ENCODE measurements around the gene UBE2D2. TPM values are rescaled to one million over a fixed set of nuclear protein-coding genes. Genes with fewer than 3 reads are reported as not detected.
A peak's percentile ranks its signal among the peaks of the same experiment; 100 is the strongest.

The UBE2D2 gene
- total RNA-seq, 2 donors from 2014 or later = 176 to 190 TPM

DNA sequence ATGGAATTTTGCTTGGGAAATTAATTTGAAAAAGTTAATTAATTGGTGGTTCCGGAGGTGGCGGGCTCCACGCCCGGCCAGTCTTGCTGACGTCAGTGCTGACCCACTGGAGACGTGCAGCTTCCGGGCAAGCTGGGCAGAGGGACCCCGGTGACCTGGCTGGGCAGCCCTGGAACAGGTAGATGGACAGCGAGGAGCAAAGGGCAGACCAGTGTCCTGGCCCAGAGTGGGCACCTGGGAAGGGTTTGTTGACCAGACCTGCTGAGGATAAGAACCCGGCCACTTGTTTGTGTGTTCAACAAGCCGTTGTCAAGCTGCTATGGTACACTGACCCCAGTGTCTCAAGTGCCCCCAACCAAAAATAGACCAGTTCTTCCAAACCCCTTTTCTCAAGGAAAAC lies 104.5 kb downstream of the UBE2D2 start:
- ATAC-seq = no peak
- Mint-ChIP-seq H3K27ac (peak overlapping the region in 1 of 2 donors; percentile 92), H3K9me3 (no peaks in the 10 kb centered on the region), H3K4me1 (ENCODE audit: low read depth in 2 of 2) (peaks cover 46 to 66% of the 10 kb centered on the region in 2 donors), H3K4me3 (no peak overlapping the region), H3K27me3 (no peaks in the 10 kb centered on the region), H3K36me3 (no peaks in the 10 kb centered on the region)
- no peak for DNase-seq (ENCODE audit: low spot score)

DNA sequence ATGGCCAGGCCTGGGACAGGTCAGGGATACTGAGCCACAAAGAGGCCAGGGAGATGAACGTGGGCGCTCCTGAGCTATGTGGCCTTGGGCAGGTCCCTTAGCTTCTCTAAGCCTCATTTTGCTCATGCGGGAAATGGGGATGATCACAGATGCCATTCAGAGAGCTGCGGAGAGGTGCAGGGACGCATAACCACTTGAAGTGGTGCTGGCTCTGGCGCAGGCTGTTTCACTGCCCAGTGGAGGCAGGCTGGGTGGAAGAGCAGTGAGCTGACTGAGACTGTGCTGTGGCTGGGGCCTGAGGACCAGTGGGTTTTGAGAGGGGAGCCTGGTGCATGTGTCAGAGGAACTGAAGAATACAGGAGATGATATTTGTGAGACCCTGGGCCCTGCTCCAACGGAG lies 105.4 kb downstream of the UBE2D2 start:
- DNase-seq (ENCODE audit: low spot score) = no peak

GRCh38 chr5:139667001-139667729 lies 106.0 kb downstream of the UBE2D2 start:
- Mint-ChIP-seq H3K4me1 (ENCODE audit: low read depth in 2 of 2) (peaks cover 46 to 63% of the 10 kb centered on the region in 2 donors), H3K4me3 (peak overlapping the region; percentile 76), H3K27me3 (no peaks in the 10 kb centered on the region), H3K36me3 (no peaks in the 10 kb centered on the region), H3K9me3 (no peaks in the 10 kb centered on the region), H3K27ac (peak overlapping the region; percentile 95 to 96)
- DNase-seq (ENCODE audit: low spot score) (no peak), ATAC-seq (peak; percentile 12 to 35)

More for the DNA sequence above, 105.4 kb downstream of the UBE2D2 start:
- Mint-ChIP-seq H3K9me3 (no peaks in the 10 kb centered on the region), H3K27ac (peak overlapping the region; percentile 95 to 96), H3K36me3 (no peaks in the 10 kb centered on the region), H3K4me3 (peak overlapping the region; percentile 76), H3K27me3 (no peaks in the 10 kb centered on the region), H3K4me1 (ENCODE audit: low read depth in 2 of 2) (peaks cover 45 to 64% of the 10 kb centered on the region in 2 donors)
- no peak for ATAC-seq

DNA sequence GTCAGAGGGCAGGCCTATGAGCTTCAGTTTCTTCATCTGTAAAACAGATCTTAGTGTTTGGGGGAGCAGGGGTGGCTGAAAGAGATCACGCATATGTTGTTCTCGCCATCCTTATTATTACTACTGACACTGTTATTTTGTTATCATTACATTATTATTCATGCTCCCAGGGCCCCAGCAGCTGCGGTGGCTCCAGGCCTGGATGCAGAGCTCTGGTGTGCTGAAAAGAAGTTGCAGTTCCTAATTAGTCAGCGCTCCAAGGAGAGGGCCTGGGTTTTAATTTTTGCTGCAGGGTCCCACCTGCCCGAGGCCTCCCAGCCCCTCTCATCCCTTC lies 106.6 kb downstream of the UBE2D2 start:
- ATAC-seq (no peak), DNase-seq (ENCODE audit: low spot score) (no peak)
- Mint-ChIP-seq H3K27me3 (no peaks in the 10 kb centered on the region), H3K36me3 (no peaks in the 10 kb centered on the region), H3K4me1 (ENCODE audit: low read depth in 2 of 2) (peaks cover 51 to 66% of the 10 kb centered on the region in 2 donors), H3K4me3 (peak overlapping the region; percentile 76), H3K27ac (peak overlapping the region; percentile 95 to 96), H3K9me3 (no peaks in the 10 kb centered on the region)

- H3K9me3 Mint-ChIP-seq = no peaks in the 10 kb centered on the region
- peak overlapping the region; percentile 91 for H3K4me3 Mint-ChIP-seq
- H3K4me1 Mint-ChIP-seq (ENCODE audit: low read depth in 2 of 2) = peaks cover 55 to 65% of the 10 kb centered on the region in 2 donors
- no peaks in the 10 kb centered on the region for H3K36me3 Mint-ChIP-seq
- H3K27ac Mint-ChIP-seq = peak overlapping the region; percentile 95 to 96
- peak; percentile 32 to 66 for ATAC-seq
- H3K27me3 Mint-ChIP-seq = no peaks in the 10 kb centered on the region
- DNase-seq (ENCODE audit: low spot score) = peak; percentile 82
These were observed 107.1 kb downstream of the UBE2D2 start for GRCh38 chr5:139668064-139668880.

DNA sequence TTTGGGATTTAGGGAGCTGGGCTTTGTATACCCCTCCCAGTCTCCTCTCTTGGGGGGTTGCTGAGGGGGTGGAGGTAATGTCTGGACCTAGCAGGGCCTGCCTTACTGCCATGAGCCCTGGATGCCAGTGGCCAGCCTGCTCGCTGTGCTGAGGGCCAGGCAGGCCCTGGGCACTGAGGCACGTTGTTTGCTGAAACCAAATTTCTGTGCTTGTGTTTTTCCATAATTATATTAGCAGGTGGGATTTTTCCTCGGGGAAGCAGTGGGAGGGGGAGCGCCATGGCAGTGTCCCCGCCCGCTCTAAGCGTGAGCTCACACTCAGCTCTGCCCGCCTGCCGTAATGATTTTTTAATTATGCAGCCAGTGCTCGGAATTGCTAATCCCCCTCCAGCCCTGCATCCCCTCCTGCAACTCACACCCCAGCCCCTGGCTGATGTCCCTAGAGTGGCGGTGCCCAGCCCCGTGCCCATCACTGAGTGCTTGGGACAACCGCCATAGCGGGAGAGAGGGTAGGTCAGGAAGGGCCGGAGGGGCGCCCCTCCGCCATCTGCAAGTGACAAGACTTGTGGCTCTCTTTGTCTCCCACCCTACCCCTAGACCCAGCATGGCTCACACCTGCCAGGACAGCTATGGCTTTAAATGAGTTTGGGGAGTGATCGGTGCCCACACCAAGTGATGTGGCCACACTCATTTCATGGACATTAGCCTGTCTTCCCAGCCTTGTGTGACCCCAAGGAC lies 108.0 kb downstream of the UBE2D2 start:
- H3K9me3 Mint-ChIP-seq = no peaks in the 10 kb centered on the region
- DNase-seq (ENCODE audit: low spot score) = no peak
- peaks cover 51 to 61% of the 10 kb centered on the region in 2 donors for H3K4me1 Mint-ChIP-seq (ENCODE audit: low read depth in 2 of 2)
- no peak for ATAC-seq
- peak overlapping the region; percentile 95 to 96 for H3K27ac Mint-ChIP-seq
- H3K27me3 Mint-ChIP-seq = no peaks in the 10 kb centered on the region
- no peaks in the 10 kb centered on the region for H3K36me3 Mint-ChIP-seq
- peak overlapping the region; percentile 91 for H3K4me3 Mint-ChIP-seq

GRCh38 chr5:139669662-139670368 lies 108.7 kb downstream of the UBE2D2 start:
- H3K9me3 Mint-ChIP-seq = no peaks in the 10 kb centered on the region
- H3K27me3 Mint-ChIP-seq = no peaks in the 10 kb centered on the region
- DNase-seq (ENCODE audit: low spot score) = no peak
- no peaks in the 10 kb centered on the region for H3K36me3 Mint-ChIP-seq
- peak overlapping the region; percentile 91 for H3K4me3 Mint-ChIP-seq
- H3K27ac Mint-ChIP-seq = peak overlapping the region; percentile 95 to 96
- H3K4me1 Mint-ChIP-seq (ENCODE audit: low read depth in 2 of 2) = peaks cover 47 to 55% of the 10 kb centered on the region in 2 donors
- ATAC-seq = peak; percentile 51 to 52

DNA sequence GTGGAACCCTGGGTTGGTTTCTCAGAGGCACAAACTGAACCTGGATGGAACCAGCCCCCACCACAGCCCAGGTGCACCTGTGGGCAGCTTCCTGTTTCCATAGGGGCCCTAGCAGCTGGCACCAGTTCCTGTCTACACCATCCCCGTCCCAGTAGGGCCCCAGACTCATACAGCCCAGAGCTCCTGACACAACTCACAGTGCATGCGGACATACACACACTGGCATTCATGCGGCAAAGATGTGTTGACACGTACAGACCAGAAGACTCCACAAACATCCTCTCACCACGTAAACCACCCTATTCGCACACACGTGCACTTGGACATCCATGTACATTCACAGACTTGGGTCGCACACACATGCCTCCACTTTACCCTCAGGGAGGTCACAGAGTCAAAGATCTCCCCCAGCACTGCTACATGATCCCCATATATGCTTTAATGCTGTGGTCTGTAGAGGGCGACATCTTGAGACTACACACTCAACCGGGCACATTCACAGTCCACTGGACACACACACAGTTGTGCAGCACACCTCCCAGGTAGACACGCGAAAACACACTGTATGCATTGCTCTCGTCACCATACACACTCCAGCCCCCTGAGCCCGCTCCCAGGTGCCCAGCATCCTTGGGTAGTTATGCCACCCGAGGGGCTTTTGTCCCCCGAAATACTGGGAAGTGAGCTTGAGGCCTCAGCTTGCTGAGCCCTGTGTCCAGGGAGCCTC lies 109.4 kb downstream of the UBE2D2 start:
- peak; percentile 62 to 67 for ATAC-seq
- Mint-ChIP-seq H3K36me3 (no peaks in the 10 kb centered on the region), H3K4me1 (ENCODE audit: low read depth in 2 of 2) (peaks cover 51 to 59% of the 10 kb centered on the region in 2 donors), H3K9me3 (no peaks in the 10 kb centered on the region), H3K27me3 (no peaks in the 10 kb centered on the region), H3K4me3 (peak overlapping the region; percentile 91), H3K27ac (peak overlapping the region; percentile 95 to 96)
- DNase-seq (ENCODE audit: low spot score) = no peak

- Mint-ChIP-seq H3K4me1 (ENCODE audit: low read depth in 2 of 2) (peaks cover 51 to 58% of the 10 kb centered on the region in 2 donors), H3K27ac (peak overlapping the region; percentile 95 to 96), H3K9me3 (no peaks in the 10 kb centered on the region), H3K36me3 (no peaks in the 10 kb centered on the region), H3K27me3 (no peaks in the 10 kb centered on the region), H3K4me3 (peak overlapping the region; percentile 91)
- ATAC-seq (peak in 1 of 2 donors; percentile 30), DNase-seq (ENCODE audit: low spot score) (peak; percentile 81)
These were observed 110.1 kb downstream of the UBE2D2 start for GRCh38 chr5:139671096-139671841.

DNA sequence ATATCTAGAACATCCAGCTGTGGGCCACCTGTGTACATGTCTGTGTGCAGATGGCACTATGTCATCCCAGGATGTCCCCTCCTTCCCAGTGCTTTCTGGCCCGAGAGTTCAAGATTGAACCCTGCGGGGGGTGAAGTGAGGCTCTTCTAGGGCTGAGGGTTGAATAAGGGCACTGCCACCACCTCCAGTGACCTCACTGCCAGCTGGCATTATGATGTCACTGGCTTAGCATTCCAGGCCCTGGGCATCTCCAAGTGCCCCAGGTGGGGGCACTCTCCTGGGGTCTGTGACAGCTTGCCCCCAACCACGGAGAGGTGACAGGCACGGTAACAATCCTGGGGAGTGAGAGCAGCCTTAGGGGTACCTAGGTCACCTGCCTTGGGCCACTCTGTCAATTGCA lies 114.1 kb downstream of the UBE2D2 start:
- Mint-ChIP-seq H3K9me3 (no peaks in the 10 kb centered on the region), H3K4me3 (no peak overlapping the region), H3K27ac (peak overlapping the region; percentile 39 to 86), H3K27me3 (no peaks in the 10 kb centered on the region), H3K36me3 (no peaks in the 10 kb centered on the region), H3K4me1 (ENCODE audit: low read depth in 2 of 2) (peaks cover 33 to 61% of the 10 kb centered on the region in 2 donors)
- ATAC-seq (no peak), DNase-seq (ENCODE audit: low spot score) (no peak)

DNA sequence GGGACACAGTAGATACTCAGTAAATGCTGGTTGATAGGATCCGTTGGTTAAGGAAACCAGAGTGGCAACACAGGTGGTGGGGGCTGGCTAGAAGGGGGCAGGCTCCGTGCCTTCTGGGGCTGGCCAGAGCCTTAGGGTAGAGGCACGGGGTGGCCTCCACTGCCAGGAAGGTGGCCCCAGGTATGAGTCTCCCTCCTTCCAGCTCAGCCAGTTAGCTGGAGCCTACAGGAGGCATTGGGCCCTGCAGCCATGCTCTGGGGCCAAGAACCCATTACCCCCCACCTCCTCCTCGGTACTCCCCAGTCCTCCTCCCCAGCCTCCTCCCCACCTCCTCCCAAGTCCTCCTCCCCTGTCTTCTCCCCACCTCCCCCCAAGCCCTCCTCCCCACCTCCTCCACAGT lies 114.7 kb downstream of the UBE2D2 start:
- Mint-ChIP-seq H3K9me3 (no peaks in the 10 kb centered on the region), H3K4me3 (no peak overlapping the region), H3K4me1 (ENCODE audit: low read depth in 2 of 2) (peaks cover 29 to 57% of the 10 kb centered on the region in 2 donors), H3K36me3 (no peaks in the 10 kb centered on the region), H3K27me3 (no peaks in the 10 kb centered on the region), H3K27ac (peak overlapping the region in 1 of 2 donors; percentile 86)
- DNase-seq (ENCODE audit: low spot score) = no peak
- ATAC-seq = no peak

GRCh38 chr5:139676406-139676805 lies 115.3 kb downstream of the UBE2D2 start:
- Mint-ChIP-seq H3K36me3 (no peaks in the 10 kb centered on the region), H3K4me3 (no peak overlapping the region), H3K4me1 (ENCODE audit: low read depth in 2 of 2) (peaks cover 28 to 57% of the 10 kb centered on the region in 2 donors), H3K27ac (peak overlapping the region in 1 of 2 donors; percentile 88), H3K27me3 (no peaks in the 10 kb centered on the region), H3K9me3 (no peaks in the 10 kb centered on the region)
- no peak for DNase-seq (ENCODE audit: low spot score)
- no peak for ATAC-seq

Measured in natural killer cell treated with Interleukin-12 subunit alpha and Interleukin-12 subunit beta and Interleukin-15 and Interleukin-18, amount 100 ng/mL, for 72 hours (primary cell).